DOHH2 (cell line): ENCODE results near the gene FOXA3.

Experiments used
- EZH2phosphoT487 ChIP-seq: fragments of 200-600 bp; sonication (generic); IDR thresholded peaks from 2 replicates; pipeline ENCODE4 v1.6.1; 2017; ENCODE audit warnings: borderline replicate concordance, mild to moderate bottlenecking, antibody characterized with exemption, low read length, moderate library complexity, mixed read lengths
- TF ChIP-seq, protein P1 (sequence below): fragments of 200-600 bp; sonication (generic); IDR thresholded peaks from one replicate; pipeline ENCODE4 v1.5.1; 2014; ENCODE audit warnings: antibody characterized with exemption, mild to moderate bottlenecking, low read depth, low read length; ENCODE audit not compliant: poor library complexity, severe bottlenecking

DNA sequence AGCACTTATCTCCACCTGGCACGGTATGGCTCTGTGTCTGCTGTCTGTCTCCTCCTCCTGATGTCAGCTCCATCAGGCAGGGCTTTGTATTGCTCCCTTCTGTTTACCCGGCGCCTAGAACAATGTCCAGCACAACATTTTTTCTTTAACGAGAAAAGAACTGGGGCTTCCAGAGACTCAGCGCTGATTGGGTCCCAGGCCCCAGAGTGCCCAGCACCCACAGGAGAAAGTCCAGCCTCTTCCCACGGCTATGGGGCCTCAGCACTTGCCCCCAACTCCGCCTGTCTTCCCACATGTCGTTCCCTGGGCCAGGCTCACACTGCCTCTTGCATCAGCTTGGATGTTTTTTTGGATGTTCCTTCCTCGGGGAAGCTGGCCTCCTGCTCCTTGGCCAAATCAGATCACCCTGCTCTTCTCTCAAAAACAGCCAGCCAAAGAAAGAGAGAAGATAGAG, 31.4 kb downstream of the FOXA3 start:
- TF ChIP-seq, protein P1, sequence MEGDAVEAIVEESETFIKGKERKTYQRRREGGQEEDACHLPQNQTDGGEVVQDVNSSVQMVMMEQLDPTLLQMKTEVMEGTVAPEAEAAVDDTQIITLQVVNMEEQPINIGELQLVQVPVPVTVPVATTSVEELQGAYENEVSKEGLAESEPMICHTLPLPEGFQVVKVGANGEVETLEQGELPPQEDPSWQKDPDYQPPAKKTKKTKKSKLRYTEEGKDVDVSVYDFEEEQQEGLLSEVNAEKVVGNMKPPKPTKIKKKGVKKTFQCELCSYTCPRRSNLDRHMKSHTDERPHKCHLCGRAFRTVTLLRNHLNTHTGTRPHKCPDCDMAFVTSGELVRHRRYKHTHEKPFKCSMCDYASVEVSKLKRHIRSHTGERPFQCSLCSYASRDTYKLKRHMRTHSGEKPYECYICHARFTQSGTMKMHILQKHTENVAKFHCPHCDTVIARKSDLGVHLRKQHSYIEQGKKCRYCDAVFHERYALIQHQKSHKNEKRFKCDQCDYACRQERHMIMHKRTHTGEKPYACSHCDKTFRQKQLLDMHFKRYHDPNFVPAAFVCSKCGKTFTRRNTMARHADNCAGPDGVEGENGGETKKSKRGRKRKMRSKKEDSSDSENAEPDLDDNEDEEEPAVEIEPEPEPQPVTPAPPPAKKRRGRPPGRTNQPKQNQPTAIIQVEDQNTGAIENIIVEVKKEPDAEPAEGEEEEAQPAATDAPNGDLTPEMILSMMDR: no peak
- no peak for TF ChIP-seq EZH2phosphoT487
